Parathyroid adenoma (tissue), 2 donors: ENCODE results near the gene C4orf36.

Experiments
- H2AFZ ChIP-seq: fragments of 300-600 bp; sonication (generic); one replicate; pipeline ENCODE4 v1.7.0; 2017; ENCODE audit warnings: antibody characterized with exemption, mild to moderate bottlenecking
- H3K27ac ChIP-seq: fragments of 300-600 bp; sonication (generic); one replicate; pipeline ENCODE4 v1.7.0; 2017
- H3K27me3 ChIP-seq: fragments of 300-600 bp; sonication (generic); one replicate; pipeline ENCODE4 v1.7.0; 2017; ENCODE audit warnings: low read length; ENCODE audit not compliant: control insufficient read depth, insufficient read depth
- H3K36me3 ChIP-seq: fragments of 300-600 bp; sonication (generic); one replicate; pipeline ENCODE4 v1.7.0; 2017; ENCODE audit warnings: low read length; ENCODE audit not compliant: control insufficient read depth, insufficient read depth
- H3K4me1 ChIP-seq: fragments of 300-600 bp; sonication (generic); one replicate; pipeline ENCODE4 v1.7.0; 2017; ENCODE audit warnings: control low read depth
- H3K4me2 ChIP-seq: fragments of 300-600 bp; sonication (generic); one replicate; pipeline ENCODE4 v1.7.0; 2017; ENCODE audit warnings: low read length
- H3K4me3 ChIP-seq: fragments of 300-600 bp; sonication (generic); one replicate; pipeline ENCODE4 v1.7.0; 2017; ENCODE audit warnings: low read depth, low read length
- H3K79me2 ChIP-seq: fragments of 300-600 bp; sonication (generic); one replicate; pipeline ENCODE4 v1.7.0; 2017; ENCODE audit warnings: control low read depth
- H3K9ac ChIP-seq: fragments of 300-600 bp; sonication (generic); one replicate; pipeline ENCODE4 v1.7.0; 2017; ENCODE audit warnings: mild to moderate bottlenecking
- H3K9me3 ChIP-seq: fragments of 300-600 bp; sonication (generic); one replicate; pipeline ENCODE4 v1.7.0; 2017; ENCODE audit warnings: low read length; ENCODE audit not compliant: control insufficient read depth
- CTCF ChIP-seq: fragments of 300-600 bp; sonication (generic); IDR thresholded peaks from one replicate; pipeline ENCODE4 v1.7.0; 2017; ENCODE audit warnings: antibody characterized with exemption, mild to moderate bottlenecking
- donor health status: primary hyperparathyroidism.

Gene C4orf36

GRCh38 chr4:86916392-86916791 lies 24.2 kb upstream of the C4orf36 start:
- H3K79me2 ChIP-seq = no peaks in the 10 kb centered on the region
- no peak for TF ChIP-seq CTCF

GRCh38 chr4:86910820-86911684 lies 18.8 kb upstream of the C4orf36 start:
- no peaks in the 10 kb centered on the region for H3K36me3 ChIP-seq
- no peaks in the 10 kb centered on the region for H3K9me3 ChIP-seq
- H2AFZ ChIP-seq = no peak overlapping the region
- no peak overlapping the region for H3K9ac ChIP-seq
- H3K4me1 ChIP-seq = no peaks in the 10 kb centered on the region
- H3K79me2 ChIP-seq = no peaks in the 10 kb centered on the region
- no peaks in the 10 kb centered on the region for H3K27me3 ChIP-seq
- no peak overlapping the region for H3K27ac ChIP-seq
- H3K4me2 ChIP-seq = no peak overlapping the region
- TF ChIP-seq CTCF = no peak
- H3K4me3 ChIP-seq = no peak overlapping the region

More at GRCh38 chr4:86916392-86916791, 24.2 kb upstream of the C4orf36 start:
- Histone ChIP-seq H3K27ac (no peak overlapping the region), H3K4me2 (no peak overlapping the region), H3K4me1 (no peaks in the 10 kb centered on the region), H3K9ac (no peak overlapping the region), H2AFZ (no peak overlapping the region), H3K4me3 (no peak overlapping the region), H3K27me3 (no peaks in the 10 kb centered on the region), H3K36me3 (no peaks in the 10 kb centered on the region), H3K9me3 (no peaks in the 10 kb centered on the region)

- no peaks in the 10 kb centered on the region for H3K27me3 ChIP-seq
- H3K4me2 ChIP-seq = no peak overlapping the region
- no peaks in the 10 kb centered on the region for H3K9me3 ChIP-seq
- no peaks in the 10 kb centered on the region for H3K4me1 ChIP-seq
- H3K9ac ChIP-seq = no peak overlapping the region
- H2AFZ ChIP-seq = no peak overlapping the region
- no peak for TF ChIP-seq CTCF
- H3K27ac ChIP-seq = no peak overlapping the region
- H3K4me3 ChIP-seq = no peak overlapping the region
- no peaks in the 10 kb centered on the region for H3K79me2 ChIP-seq
- no peaks in the 10 kb centered on the region for H3K36me3 ChIP-seq
These were observed 18.1 kb upstream of the C4orf36 start for GRCh38 chr4:86910369-86910768.

GRCh38 chr4:86909546-86910295 lies 17.5 kb upstream of the C4orf36 start:
- no peak for TF ChIP-seq CTCF

More at GRCh38 chr4:86909546-86910295, 17.5 kb upstream of the C4orf36 start:
- H2AFZ ChIP-seq = no peak overlapping the region
- H3K36me3 ChIP-seq = no peaks in the 10 kb centered on the region
- H3K27me3 ChIP-seq = no peaks in the 10 kb centered on the region
- no peaks in the 10 kb centered on the region for H3K4me1 ChIP-seq
- no peak overlapping the region for H3K4me2 ChIP-seq
- no peak overlapping the region for H3K27ac ChIP-seq
- H3K79me2 ChIP-seq = no peaks in the 10 kb centered on the region
- H3K9me3 ChIP-seq = no peaks in the 10 kb centered on the region
- no peak overlapping the region for H3K9ac ChIP-seq
- no peak overlapping the region for H3K4me3 ChIP-seq
